Neutrophil (primary cell): ENCODE data around the gene FAIM2.

Experiments used
- H3K27ac ChIP-seq: fragments of 200-600 bp; sonication (generic); 2 replicates; pipeline ENCODE4 v1.5.1; 2016; ENCODE audit warnings: mild to moderate bottlenecking, moderate library complexity
- H3K27me3 ChIP-seq: fragments of 200-600 bp; sonication (generic); 2 replicates; pipeline ENCODE4 v1.6.0; 2016; ENCODE audit warnings: mild to moderate bottlenecking
- H3K36me3 ChIP-seq: fragments of 200-600 bp; sonication (generic); 2 replicates; pipeline ENCODE4 v1.5.1; 2017
- H3K4me1 ChIP-seq, 2 experiments: fragments of 200-600 bp in 1 of 2; sonication (generic) in 1 of 2; 1 replicate in 1 of 2; 2 replicates in 1 of 2; pipeline versions ENCODE4 v1.5.1 to v1.6.1; 2013 to 2016; ENCODE audit warnings: low read depth in 1 of 2, low read length in 1 of 2, mild to moderate bottlenecking in 1 of 2, moderate library complexity in 1 of 2; ENCODE audit not compliant: control insufficient read depth in 1 of 2, insufficient read depth in 1 of 2
- H3K4me3 ChIP-seq, 2 experiments: fragments of 200-600 bp in 1 of 2; sonication (generic) in 1 of 2; 1 replicate in 1 of 2; 2 replicates in 1 of 2; pipeline ENCODE4 v1.5.1; 2013 to 2016; ENCODE audit warnings: low read depth in 1 of 2, low read length in 1 of 2, mild to moderate bottlenecking in 1 of 2, moderate library complexity in 1 of 2
- H3K9me3 ChIP-seq: fragments of 200-600 bp; sonication (generic); 2 replicates; pipeline ENCODE4 v1.5.1; 2016
- TF ChIP-seq, protein P1 (sequence below): fragments of 200-600 bp; sonication (generic); IDR thresholded peaks from 2 replicates; pipeline ENCODE4 v1.5.1; 2016; ENCODE audit warnings: antibody characterized with exemption

The FAIM2 gene

DNA sequence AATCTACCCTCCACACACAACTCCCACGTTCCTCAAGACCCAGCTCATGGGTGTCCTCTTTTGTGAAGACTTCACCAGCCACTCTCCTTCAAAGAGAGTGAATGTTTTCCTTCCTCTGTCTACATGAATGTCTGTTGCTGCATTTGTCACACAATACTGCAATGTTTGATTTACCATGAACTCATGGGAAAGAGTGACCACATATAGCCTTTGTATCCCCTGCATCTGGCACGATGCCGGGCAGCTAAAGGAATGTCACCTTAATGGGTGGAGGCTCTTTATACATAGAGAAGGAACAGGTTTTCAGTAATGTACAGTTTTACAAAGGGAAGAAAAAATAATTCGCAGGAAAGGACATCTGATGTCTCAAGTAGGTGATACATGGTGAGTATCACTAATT lies 48.7 kb downstream of the FAIM2 start:
- Histone ChIP-seq H3K4me1 (no peaks in the 10 kb centered on the region), H3K4me3 (no peak overlapping the region), H3K27ac (no peak overlapping the region), H3K9me3 (no peaks in the 10 kb centered on the region), H3K36me3 (no peaks in the 10 kb centered on the region), H3K27me3 (peaks cover 66% of the 10 kb centered on the region)
- TF ChIP-seq, protein P1, sequence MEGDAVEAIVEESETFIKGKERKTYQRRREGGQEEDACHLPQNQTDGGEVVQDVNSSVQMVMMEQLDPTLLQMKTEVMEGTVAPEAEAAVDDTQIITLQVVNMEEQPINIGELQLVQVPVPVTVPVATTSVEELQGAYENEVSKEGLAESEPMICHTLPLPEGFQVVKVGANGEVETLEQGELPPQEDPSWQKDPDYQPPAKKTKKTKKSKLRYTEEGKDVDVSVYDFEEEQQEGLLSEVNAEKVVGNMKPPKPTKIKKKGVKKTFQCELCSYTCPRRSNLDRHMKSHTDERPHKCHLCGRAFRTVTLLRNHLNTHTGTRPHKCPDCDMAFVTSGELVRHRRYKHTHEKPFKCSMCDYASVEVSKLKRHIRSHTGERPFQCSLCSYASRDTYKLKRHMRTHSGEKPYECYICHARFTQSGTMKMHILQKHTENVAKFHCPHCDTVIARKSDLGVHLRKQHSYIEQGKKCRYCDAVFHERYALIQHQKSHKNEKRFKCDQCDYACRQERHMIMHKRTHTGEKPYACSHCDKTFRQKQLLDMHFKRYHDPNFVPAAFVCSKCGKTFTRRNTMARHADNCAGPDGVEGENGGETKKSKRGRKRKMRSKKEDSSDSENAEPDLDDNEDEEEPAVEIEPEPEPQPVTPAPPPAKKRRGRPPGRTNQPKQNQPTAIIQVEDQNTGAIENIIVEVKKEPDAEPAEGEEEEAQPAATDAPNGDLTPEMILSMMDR: no peak

DNA sequence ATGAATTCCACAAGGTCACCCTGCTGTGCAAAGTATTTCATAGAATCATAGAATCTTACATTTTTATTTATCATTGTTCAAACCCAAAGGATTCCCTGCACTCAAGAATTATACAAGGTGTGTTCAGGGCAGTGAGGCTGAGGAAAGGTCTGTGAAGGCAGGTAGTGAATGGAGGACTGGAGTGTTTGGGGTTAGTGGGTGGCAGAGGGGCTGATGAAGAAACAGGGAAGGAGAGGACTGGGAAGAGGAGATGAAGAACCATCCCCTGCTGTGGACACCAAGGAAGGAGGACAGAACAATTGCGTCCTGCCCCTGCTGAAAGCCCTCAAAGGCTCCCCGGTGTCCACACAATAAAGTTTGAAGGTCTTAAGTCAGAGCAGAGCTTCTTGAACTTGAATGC lies 50.0 kb downstream of the FAIM2 start:
- Histone ChIP-seq H3K27ac (no peak overlapping the region), H3K36me3 (no peaks in the 10 kb centered on the region), H3K4me1 (no peaks in the 10 kb centered on the region), H3K4me3 (no peak overlapping the region), H3K9me3 (no peaks in the 10 kb centered on the region), H3K27me3 (peaks cover 69% of the 10 kb centered on the region)
- TF ChIP-seq, protein P1: no peak

DNA sequence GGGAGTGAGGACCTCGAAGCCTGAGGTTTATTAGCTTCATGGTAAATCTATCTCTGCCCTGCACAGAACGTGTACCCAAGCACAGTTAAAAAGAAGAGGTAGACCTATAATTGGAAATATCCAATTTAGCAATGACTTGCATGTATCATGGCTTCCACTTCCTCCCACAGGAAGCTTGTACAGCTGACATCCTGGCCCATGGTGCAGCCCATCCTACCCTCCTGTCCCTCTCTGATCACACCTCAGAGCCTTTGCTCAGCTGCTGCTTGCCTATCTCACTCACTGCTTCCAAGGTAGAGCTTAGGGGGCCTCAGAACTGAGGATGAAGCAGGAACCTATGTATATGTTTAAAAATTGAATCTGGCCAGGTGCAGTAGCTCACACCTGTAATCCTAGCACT lies 56.5 kb downstream of the FAIM2 start:
- Histone ChIP-seq H3K27ac (no peak overlapping the region), H3K27me3 (peaks cover 57% of the 10 kb centered on the region), H3K36me3 (no peaks in the 10 kb centered on the region), H3K4me1 (peaks cover 12% of the 10 kb centered on the region in 2 experiments), H3K9me3 (no peaks in the 10 kb centered on the region), H3K4me3 (no peak overlapping the region)
- TF ChIP-seq, protein P1: no peak

DNA sequence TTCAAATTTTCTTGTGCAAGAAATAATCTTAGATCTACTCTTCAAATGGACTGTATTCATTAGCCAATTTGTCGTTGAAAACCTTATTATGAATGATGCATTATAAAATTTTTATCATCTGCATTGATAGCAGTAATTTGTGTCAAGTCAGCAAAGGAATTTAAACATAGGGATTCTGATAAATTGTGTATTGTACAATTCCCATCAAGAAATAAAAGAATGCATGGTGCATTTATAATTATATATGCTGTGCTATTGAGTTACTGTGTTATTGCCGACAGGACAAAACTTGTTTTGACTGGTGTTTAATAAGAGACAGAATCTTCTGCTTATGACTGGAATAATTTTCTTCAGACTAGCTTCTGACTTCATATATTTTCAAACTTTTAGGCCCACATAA lies 57.7 kb downstream of the FAIM2 start:
- H3K27ac ChIP-seq: no peak overlapping the region
- H3K4me1 ChIP-seq: peaks cover 15 to 19% of the 10 kb centered on the region in 2 experiments
- H3K27me3 ChIP-seq: peaks cover 46% of the 10 kb centered on the region
- H3K9me3 ChIP-seq: no peaks in the 10 kb centered on the region
- no peaks in the 10 kb centered on the region for H3K36me3 ChIP-seq
- no peak overlapping the region for H3K4me3 ChIP-seq
- TF ChIP-seq, protein P1: no peak

DNA sequence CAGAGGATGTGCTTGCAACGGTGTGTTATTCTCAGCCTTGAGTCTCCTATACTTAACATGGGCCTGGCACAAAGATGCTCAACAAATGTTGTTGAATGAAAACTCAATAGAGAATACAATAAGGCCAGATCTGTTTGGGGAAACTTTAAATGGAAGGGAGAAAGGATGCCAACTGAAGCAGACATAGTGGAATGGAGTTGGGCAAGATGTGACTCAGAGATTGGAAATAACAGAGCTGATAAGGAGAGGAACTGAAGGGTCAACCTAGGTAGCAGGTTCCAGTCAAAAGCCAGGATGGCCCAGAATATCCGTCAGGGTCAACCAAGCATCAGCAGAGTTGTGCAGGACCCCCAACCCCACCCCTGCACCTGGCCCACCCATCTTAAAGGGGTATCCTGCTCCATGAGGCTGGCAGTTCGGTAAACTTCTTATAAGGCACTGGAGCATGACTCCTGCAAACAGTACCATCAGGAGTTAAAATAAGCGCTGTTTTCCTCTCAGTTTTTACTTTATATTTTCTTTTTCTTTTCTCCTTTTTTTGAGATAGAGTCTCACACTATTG lies 59.7 kb downstream of the FAIM2 start:
- TF ChIP-seq, protein P1: no peak
- H3K9me3 ChIP-seq: no peaks in the 10 kb centered on the region
- peaks cover 25% of the 10 kb centered on the region for H3K27me3 ChIP-seq
- H3K4me3 ChIP-seq: no peak overlapping the region
- H3K4me1 ChIP-seq: peaks cover 15 to 19% of the 10 kb centered on the region in 2 experiments
- H3K36me3 ChIP-seq: no peaks in the 10 kb centered on the region
- no peak overlapping the region for H3K27ac ChIP-seq
